Activated T-cell treated with anti-CD3 and anti-CD28 coated beads, Interleukin-2, amount 50 U/mL, for 72 hours (primary cell): ENCODE results near the gene KIF2A. TPM values are rescaled to one million over a fixed set of nuclear protein-coding genes. Genes with fewer than 3 reads are reported as not detected.

Experiments used
- ATAC-seq, 2 donors: fragments of 150-1000 bp; cut with Tn5 transposase; replicated peaks in 1 of 2; 2 replicates each; pipeline ENCODE4 v1.10.0; 2021; ENCODE audit warnings: moderate library complexity in 2 of 2, mild to moderate bottlenecking in 1 of 2
- DNase-seq, 2 donors: peaks; one replicate each; pipeline ENCODE4 v3.0.0; 2021 to 2022; ENCODE audit warnings: mixed read lengths in 1 of 2
- H3K27ac Mint-ChIP-seq: one replicate; pipeline ENCODE4 v1.8.0; 2022; ENCODE audit warnings: mild to moderate bottlenecking, moderate library complexity, mixed read lengths
- H3K27me3 Mint-ChIP-seq: one replicate; pipeline ENCODE4 v1.8.0; 2022; ENCODE audit warnings: low read depth, mixed read lengths
- H3K36me3 Mint-ChIP-seq, 2 donors: one replicate each; pipeline ENCODE4 v1.8.0; 2022; ENCODE audit warnings: mixed read lengths in 2 of 2, mild to moderate bottlenecking in 1 of 2; ENCODE audit not compliant: insufficient read depth in 2 of 2
- H3K4me1 Mint-ChIP-seq: one replicate; pipeline ENCODE4 v1.8.0; 2022; ENCODE audit warnings: low read depth, mixed read lengths
- H3K4me3 Mint-ChIP-seq, 2 donors: one replicate each; pipeline ENCODE4 v1.8.0; 2022; ENCODE audit warnings: mild to moderate bottlenecking in 2 of 2, mixed read lengths in 2 of 2, moderate library complexity in 2 of 2
- H3K9me3 Mint-ChIP-seq, 2 donors: one replicate each; pipeline ENCODE4 v1.8.0; 2022; ENCODE audit warnings: mixed read lengths in 2 of 2
- total RNA-seq, 2 donors: library from RNA; stranded (reverse); gene quantifications; one replicate each; pipeline ENCODE4 v1.2.3, GENCODE V29; 2022

The KIF2A gene
- total RNA-seq, result 100 to 1,000 TPM; 158 to 193 TPM

DNA sequence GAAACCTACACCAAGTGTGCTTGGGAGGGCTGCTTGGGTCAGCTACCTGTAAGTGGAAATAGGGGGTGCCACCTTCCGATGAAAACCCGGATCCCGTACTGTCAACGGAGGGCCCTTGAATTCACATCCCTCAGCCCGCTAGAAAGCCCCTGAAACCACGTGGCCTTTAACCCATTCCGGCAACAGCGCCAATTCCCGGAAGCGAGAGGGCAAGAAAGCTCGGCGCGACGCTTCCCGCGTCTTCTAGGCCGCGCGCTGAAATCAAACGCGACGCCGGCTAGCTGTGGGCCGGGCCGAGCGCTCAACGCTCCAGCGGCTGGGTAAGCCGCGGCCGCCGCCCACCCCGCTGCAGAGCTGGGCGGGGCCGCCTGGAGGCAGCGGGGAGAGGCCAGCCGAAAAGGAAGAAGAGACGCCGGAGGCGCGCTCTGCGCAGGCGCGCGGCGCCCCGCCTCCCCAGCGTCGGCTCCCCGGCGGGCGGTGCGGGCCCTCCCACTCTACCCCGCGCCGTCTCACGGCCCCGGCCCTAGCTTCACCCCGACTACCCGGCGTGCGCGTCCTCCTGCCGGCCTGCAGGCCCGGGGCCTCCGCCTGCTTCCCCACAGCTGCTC is at the start of gene KIF2A:
Gene KIF2A (plus strand): TSS at position 492 of the 608 bp plus-strand sequence. CDS start 267 bp downstream, outside the sequence.
- H3K4me1 Mint-ChIP-seq, result peaks cover 65% of the 10 kb centered on the region
- peak within 1 kb of the TSS; percentile 99 for H3K27ac Mint-ChIP-seq
- H3K9me3 Mint-ChIP-seq, result no peaks in the 10 kb centered on the region
- ATAC-seq (peak; percentile 88 to 89), DNase-seq (peak; percentile 94 to 96)
- H3K4me3 Mint-ChIP-seq, result peak within 1 kb of the TSS; percentile 93 to 98
- peaks cover 22 to 31% of the 10 kb centered on the region in 2 donors for H3K36me3 Mint-ChIP-seq
- no peaks in the 10 kb centered on the region for H3K27me3 Mint-ChIP-seq

GRCh38 chr5:62257020-62257367 is 49.0 kb upstream of the KIF2A start:
- Mint-ChIP-seq H3K27me3 (no peaks in the 10 kb centered on the region), H3K9me3 (peaks cover 13 to 14% of the 10 kb centered on the region in 2 donors), H3K27ac (peak overlapping the region; percentile 29), H3K4me1 (peaks cover 76% of the 10 kb centered on the region), H3K36me3 (peaks cover 16 to 17% of the 10 kb centered on the region in 2 donors), H3K4me3 (peak overlapping the region; percentile 68 to 83)
- ATAC-seq (no peak), DNase-seq (no peak)

DNA sequence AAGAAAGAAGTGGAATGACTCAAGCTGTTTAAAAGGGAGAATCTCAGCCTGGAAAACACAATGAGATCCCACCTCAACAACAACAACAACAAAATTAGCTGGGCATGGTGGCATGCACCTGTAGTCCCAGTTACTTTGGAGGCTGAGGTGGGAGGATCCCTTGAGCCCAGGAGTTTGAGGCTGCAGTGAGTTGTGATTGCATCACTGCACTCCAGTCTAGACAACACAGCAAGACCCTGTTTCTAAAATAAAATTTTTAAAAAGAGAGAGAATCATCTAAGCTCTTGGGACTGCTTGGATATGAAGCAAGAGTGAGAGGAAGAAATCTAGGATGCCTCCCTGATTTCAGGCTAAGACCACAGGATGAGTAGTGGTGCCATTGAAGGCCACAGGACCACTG is 47.4 kb upstream of the KIF2A start:
- Mint-ChIP-seq H3K9me3 (peaks cover 6 to 9% of the 10 kb centered on the region in 2 donors), H3K27me3 (no peaks in the 10 kb centered on the region), H3K4me3 (no peak overlapping the region), H3K27ac (no peak overlapping the region), H3K36me3 (peaks cover 7 to 8% of the 10 kb centered on the region in 2 donors), H3K4me1 (peaks cover 62% of the 10 kb centered on the region)
- ATAC-seq (no peak), DNase-seq (no peak)

DNA sequence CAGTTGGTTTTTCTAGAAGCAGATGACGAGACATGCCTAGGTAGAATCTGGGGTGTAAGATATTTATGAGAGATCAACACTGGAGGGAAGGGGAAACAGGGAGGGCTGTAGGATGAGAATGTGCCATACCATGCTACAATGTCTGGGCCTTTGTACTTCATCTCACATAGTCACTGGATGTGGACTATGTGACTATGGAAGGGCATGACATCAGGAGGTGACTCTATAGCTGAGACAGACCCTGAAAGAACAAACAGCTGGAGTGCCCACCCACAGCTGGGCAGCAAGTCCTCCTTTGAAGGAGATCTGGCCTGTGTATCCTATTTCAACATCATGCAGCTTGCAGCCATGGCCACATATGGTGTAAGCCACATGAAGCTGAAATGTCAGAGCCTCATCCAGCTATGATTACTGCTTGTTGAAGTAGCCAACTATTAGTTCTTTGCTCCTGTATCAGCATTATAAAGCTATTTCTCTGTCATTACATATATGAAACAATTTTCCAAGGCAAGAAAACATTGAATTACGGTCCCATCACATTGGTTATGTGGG is 46.2 kb upstream of the KIF2A start:
- Mint-ChIP-seq H3K27me3 (no peaks in the 10 kb centered on the region), H3K4me3 (no peak overlapping the region), H3K9me3 (peaks cover 4 to 6% of the 10 kb centered on the region in 2 donors), H3K27ac (no peak overlapping the region), H3K36me3 (peaks cover 0 to 6% of the 10 kb centered on the region in 2 donors), H3K4me1 (peaks cover 62% of the 10 kb centered on the region)
- no peak for DNase-seq
- peak in 1 of 2 donors; percentile 20 for ATAC-seq

GRCh38 chr5:62260513-62260912 is 45.5 kb upstream of the KIF2A start:
- Mint-ChIP-seq H3K27ac (no peak overlapping the region), H3K9me3 (peaks cover 4 to 6% of the 10 kb centered on the region in 2 donors), H3K4me1 (peaks cover 56% of the 10 kb centered on the region), H3K36me3 (peaks cover 0 to 6% of the 10 kb centered on the region in 2 donors), H3K27me3 (no peaks in the 10 kb centered on the region), H3K4me3 (no peak overlapping the region)
- no peak for DNase-seq
- ATAC-seq, result no peak

DNA sequence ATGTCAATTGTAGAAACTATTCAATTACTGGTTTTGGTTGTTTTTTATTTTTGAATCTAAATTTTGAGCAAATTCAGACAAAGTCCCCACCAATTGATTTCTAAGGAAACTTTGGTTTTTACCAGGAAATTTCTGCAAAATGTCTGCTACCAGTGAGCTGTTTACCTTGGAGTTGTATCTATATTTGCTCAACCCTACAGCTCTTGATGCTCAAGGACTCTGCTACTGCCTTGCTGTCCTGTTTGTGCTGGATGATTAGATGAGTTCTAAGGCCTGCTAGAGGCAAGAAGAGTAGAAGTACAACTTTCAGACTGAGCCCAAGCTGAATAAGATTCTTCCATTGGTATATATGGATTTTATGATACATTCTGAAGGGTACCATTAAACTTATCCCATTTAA is 42.6 kb upstream of the KIF2A start:
- peaks cover 2 to 3% of the 10 kb centered on the region in 2 donors for H3K9me3 Mint-ChIP-seq
- DNase-seq (no peak), ATAC-seq (no peak)
- H3K4me3 Mint-ChIP-seq, result no peak overlapping the region
- no peak overlapping the region for H3K27ac Mint-ChIP-seq
- H3K36me3 Mint-ChIP-seq, result peaks cover 0 to 3% of the 10 kb centered on the region in 2 donors
- H3K27me3 Mint-ChIP-seq, result no peaks in the 10 kb centered on the region
- H3K4me1 Mint-ChIP-seq, result peaks cover 49% of the 10 kb centered on the region

GRCh38 chr5:62265648-62266112 is 40.3 kb upstream of the KIF2A start:
- H3K27me3 Mint-ChIP-seq, result no peaks in the 10 kb centered on the region
- ATAC-seq (no peak), DNase-seq (no peak)
- peaks cover 34% of the 10 kb centered on the region for H3K4me1 Mint-ChIP-seq
- no peaks in the 10 kb centered on the region for H3K36me3 Mint-ChIP-seq
- H3K9me3 Mint-ChIP-seq, result no peaks in the 10 kb centered on the region
- no peak overlapping the region for H3K4me3 Mint-ChIP-seq
- no peak overlapping the region for H3K27ac Mint-ChIP-seq

- Mint-ChIP-seq H3K27me3 (no peaks in the 10 kb centered on the region), H3K27ac (no peak overlapping the region), H3K4me1 (peaks cover 27% of the 10 kb centered on the region), H3K36me3 (no peaks in the 10 kb centered on the region), H3K4me3 (no peak overlapping the region), H3K9me3 (no peaks in the 10 kb centered on the region)
- ATAC-seq (no peak), DNase-seq (no peak)
These were observed 39.4 kb upstream of the KIF2A start for GRCh38 chr5:62266573-62266972.

DNA sequence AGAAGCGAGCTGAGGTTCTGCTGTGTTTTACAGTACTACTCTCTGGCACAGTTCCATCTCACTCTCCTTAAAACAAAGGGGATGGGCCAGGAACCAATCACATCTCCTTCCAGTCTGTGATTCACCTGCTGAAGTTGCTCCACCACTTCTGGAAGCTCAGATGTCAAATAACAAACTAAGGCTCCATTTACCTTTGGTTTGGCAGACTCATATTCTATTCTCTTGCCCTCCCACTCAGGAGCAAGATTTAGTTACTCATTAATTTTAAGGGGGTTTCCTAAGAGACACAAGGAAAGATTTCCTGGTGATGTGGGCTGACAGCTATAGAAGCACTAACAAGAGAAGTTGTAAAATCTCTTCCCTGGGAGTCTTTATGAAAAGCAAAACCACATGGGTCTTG is 37.8 kb upstream of the KIF2A start:
- Mint-ChIP-seq H3K36me3 (no peaks in the 10 kb centered on the region), H3K4me1 (peaks cover 32% of the 10 kb centered on the region), H3K4me3 (peak overlapping the region; percentile 35 to 78), H3K9me3 (no peaks in the 10 kb centered on the region), H3K27ac (peak overlapping the region; percentile 16), H3K27me3 (no peaks in the 10 kb centered on the region)
- ATAC-seq (peak; percentile 29 to 70), DNase-seq (no peak)

GRCh38 chr5:62268792-62269191 is 37.2 kb upstream of the KIF2A start:
- no peak for ATAC-seq
- H3K4me3 Mint-ChIP-seq, result peak overlapping the region; percentile 25 to 68
- no peaks in the 10 kb centered on the region for H3K27me3 Mint-ChIP-seq
- peak overlapping the region; percentile 67 for H3K27ac Mint-ChIP-seq
- H3K36me3 Mint-ChIP-seq, result no peaks in the 10 kb centered on the region
- DNase-seq, result no peak
- peaks cover 32% of the 10 kb centered on the region for H3K4me1 Mint-ChIP-seq
- H3K9me3 Mint-ChIP-seq, result no peaks in the 10 kb centered on the region

GRCh38 chr5:62271370-62271769 is 34.6 kb upstream of the KIF2A start:
- Mint-ChIP-seq H3K9me3 (peaks cover 0 to 2% of the 10 kb centered on the region in 2 donors), H3K4me3 (no peak overlapping the region), H3K27me3 (no peaks in the 10 kb centered on the region), H3K27ac (no peak overlapping the region), H3K4me1 (peaks cover 30% of the 10 kb centered on the region), H3K36me3 (peaks cover 0 to 1% of the 10 kb centered on the region in 2 donors)
- no peak for DNase-seq
- no peak for ATAC-seq

GRCh38 chr5:62271870-62272269 is 34.1 kb upstream of the KIF2A start:
- Mint-ChIP-seq H3K27ac (no peak overlapping the region), H3K9me3 (peaks cover 0 to 2% of the 10 kb centered on the region in 2 donors), H3K36me3 (peaks cover 0 to 1% of the 10 kb centered on the region in 2 donors), H3K4me3 (no peak overlapping the region), H3K4me1 (peaks cover 31% of the 10 kb centered on the region), H3K27me3 (no peaks in the 10 kb centered on the region)
- DNase-seq (no peak), ATAC-seq (no peak)

GRCh38 chr5:62273687-62274086 is 32.3 kb upstream of the KIF2A start:
- DNase-seq (no peak), ATAC-seq (no peak)
- no peak overlapping the region for H3K27ac Mint-ChIP-seq
- H3K27me3 Mint-ChIP-seq, result no peaks in the 10 kb centered on the region
- H3K9me3 Mint-ChIP-seq, result peaks cover 0 to 2% of the 10 kb centered on the region in 2 donors
- peaks cover 0 to 1% of the 10 kb centered on the region in 2 donors for H3K36me3 Mint-ChIP-seq
- peaks cover 30% of the 10 kb centered on the region for H3K4me1 Mint-ChIP-seq
- H3K4me3 Mint-ChIP-seq, result no peak overlapping the region
